Body of pancreas (tissue), 4 donors: Measurements from ENCODE around the gene OAF.

Source experiments
- POLR2A ChIP-seq, 3 donors: fragments of 450-650 bp; IDR thresholded peaks; one replicate each; pipeline ENCODE4 v1.6.1; 2016; ENCODE audit warnings: antibody characterized with exemption in 3 of 3, mild to moderate bottlenecking in 2 of 3
- TF ChIP-seq, protein P1 (sequence below), 7 experiments: fragments of 450-650 bp in 4 of 7; fragments of 200-600 bp in 3 of 7; sonication (generic) in 3 of 7; IDR thresholded peaks; one replicate each; pipeline ENCODE4 v1.5.1; 2016 to 2019; ENCODE audit warnings: antibody characterized with exemption in 7 of 7

DNA sequence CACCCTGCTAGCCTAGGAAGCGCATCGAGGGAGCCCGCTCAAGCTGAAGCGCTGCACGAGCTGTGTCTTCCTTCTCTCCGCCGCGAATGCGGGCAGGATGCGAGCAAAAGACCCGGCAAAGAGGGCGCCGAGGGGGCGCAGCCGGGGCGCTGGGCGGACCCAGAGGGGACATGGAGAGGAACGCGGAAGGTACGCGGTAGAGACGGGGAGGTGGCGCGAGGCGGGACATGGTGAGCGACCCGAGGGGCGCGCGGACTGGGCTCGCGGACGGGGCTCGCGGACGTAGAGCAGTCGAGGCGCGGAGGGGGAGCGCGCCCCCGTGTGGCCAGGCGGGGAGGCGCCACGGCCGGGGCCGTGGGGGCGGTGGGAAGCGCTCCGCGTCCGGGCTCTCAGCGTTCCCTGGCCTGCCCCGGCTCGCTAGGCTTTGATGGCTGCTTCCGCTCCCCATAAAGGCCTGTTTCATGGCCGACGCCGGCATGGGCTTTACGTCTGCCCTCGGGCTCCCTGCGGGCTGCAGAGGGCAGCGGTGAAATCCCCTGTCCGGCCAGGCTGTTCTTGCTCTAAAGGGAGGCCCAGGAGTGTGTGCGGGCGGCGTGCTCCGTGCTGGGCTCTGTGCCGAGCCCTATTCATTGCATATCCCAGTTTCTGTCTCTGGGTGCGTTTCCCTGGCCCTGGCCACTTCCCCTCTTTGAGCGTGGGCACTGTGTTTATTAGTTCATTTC lies 41.7 kb upstream of the OAF start:
- TF ChIP-seq, protein P1, sequence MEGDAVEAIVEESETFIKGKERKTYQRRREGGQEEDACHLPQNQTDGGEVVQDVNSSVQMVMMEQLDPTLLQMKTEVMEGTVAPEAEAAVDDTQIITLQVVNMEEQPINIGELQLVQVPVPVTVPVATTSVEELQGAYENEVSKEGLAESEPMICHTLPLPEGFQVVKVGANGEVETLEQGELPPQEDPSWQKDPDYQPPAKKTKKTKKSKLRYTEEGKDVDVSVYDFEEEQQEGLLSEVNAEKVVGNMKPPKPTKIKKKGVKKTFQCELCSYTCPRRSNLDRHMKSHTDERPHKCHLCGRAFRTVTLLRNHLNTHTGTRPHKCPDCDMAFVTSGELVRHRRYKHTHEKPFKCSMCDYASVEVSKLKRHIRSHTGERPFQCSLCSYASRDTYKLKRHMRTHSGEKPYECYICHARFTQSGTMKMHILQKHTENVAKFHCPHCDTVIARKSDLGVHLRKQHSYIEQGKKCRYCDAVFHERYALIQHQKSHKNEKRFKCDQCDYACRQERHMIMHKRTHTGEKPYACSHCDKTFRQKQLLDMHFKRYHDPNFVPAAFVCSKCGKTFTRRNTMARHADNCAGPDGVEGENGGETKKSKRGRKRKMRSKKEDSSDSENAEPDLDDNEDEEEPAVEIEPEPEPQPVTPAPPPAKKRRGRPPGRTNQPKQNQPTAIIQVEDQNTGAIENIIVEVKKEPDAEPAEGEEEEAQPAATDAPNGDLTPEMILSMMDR (IDR thresholded peaks at IDR 0.05): peak; percentile 53 to 99 (median 91)
- TF ChIP-seq POLR2A (IDR thresholded peaks at IDR 0.05): peak in 2 of 3 donors; percentile 20 to 23
